Measurements from ENCODE around the gene CRB2.

Gene CRB2

DNA sequence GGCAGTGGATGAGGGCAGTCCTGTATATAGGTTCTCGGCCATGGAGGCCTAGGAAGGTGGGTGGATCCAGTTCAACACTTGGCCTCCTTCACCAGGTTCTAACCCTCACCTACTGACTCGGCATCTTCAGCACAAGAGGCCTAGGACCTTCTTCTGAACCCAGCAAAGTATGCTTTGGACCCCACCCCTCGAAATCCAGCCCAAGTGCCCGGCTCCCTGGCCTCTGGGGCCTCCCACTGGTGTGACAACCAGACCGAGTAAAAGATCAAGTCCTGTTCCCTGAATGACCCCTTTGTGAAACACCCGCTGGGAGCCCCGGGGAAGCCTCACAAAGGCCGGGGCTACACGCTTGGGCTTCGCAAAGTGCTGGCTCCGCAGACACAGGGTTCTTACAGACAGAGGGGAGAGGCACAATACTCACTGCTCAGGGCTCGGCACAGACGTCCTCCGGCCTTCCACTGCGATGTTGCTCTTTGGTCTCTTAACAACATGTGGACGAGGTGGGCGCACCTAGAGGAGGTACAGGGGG lies 47.0 kb downstream of the CRB2 start:
- no peak for DNase-seq (ENCODE audit: low read depth)

DNA sequence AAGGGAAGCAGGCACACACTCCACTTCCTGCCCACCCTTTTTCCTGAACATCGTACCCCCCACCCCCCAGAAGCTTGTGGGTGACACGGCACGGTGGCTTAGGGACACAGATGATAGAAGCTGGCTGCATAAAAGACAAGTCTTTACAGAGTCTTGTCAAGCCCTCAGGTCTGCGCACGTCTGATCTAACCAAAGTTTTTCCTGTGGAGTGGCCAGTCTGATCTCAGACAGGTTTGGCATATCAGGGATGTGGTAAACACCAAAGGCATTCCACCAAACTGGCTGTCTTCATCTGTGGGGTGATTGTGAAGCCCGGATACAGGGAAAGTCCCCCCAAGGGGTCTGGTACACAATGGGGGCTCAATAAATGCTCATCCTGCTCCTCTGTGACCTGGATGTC lies 50.0 kb downstream of the CRB2 start:
- DNase-seq (ENCODE audit: low read depth) = no peak

DNA sequence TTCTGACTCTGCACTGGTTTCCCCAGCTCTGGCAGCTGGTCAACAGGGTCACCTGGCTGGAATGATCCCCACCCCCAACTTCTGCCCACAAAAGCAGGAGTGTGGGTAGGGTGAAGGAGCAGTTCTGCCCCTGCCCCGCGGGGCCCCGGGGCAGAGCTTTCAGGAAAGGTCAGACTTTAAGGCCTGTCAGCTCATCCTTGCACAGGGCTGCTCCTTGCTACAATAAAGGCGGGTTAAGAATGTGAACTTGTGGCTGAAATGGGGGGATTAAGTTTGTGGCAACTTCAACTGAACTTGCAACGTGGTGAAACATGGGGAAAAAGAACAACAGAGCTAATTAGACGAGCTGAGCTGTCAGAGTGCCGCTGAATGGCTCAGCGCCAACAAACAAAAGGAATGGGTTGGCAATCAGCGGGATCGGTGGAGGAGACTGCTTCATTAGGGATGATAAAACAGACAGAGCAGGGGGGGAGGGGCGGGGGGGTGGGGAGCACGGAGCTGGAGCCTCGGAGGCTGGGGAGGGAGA lies 50.8 kb downstream of the CRB2 start:
- DNase-seq (ENCODE audit: low read depth) = no peak

DNA sequence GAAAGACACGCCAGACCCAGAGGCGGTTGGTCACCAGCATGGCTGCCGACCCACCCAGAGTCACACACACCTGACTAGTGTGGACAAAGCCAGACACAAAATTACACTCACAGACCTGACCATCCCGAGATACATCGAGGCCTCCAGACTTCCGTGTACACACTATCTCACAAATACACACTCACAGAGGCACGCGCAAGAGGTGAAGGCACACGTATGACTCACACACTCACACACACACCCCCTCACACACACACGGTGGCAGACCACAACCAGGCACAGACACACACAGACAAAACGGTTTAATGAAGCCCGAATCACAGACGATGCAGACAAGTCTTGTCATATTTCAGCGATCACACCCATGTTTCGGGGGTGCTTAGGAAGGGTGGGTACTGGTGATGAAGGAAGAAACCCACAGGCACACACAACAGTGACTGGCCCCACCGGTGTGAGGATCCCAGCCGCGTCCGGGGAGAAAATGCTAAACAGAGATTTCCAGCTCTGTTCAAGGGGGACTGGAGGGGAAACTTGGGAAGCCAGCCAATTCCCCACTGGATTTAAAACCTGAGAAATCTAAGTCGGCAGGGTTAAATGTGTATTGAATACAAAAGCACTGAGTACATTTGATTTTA lies 51.3 kb downstream of the CRB2 start:
- no peak for DNase-seq (ENCODE audit: low read depth)

DNA sequence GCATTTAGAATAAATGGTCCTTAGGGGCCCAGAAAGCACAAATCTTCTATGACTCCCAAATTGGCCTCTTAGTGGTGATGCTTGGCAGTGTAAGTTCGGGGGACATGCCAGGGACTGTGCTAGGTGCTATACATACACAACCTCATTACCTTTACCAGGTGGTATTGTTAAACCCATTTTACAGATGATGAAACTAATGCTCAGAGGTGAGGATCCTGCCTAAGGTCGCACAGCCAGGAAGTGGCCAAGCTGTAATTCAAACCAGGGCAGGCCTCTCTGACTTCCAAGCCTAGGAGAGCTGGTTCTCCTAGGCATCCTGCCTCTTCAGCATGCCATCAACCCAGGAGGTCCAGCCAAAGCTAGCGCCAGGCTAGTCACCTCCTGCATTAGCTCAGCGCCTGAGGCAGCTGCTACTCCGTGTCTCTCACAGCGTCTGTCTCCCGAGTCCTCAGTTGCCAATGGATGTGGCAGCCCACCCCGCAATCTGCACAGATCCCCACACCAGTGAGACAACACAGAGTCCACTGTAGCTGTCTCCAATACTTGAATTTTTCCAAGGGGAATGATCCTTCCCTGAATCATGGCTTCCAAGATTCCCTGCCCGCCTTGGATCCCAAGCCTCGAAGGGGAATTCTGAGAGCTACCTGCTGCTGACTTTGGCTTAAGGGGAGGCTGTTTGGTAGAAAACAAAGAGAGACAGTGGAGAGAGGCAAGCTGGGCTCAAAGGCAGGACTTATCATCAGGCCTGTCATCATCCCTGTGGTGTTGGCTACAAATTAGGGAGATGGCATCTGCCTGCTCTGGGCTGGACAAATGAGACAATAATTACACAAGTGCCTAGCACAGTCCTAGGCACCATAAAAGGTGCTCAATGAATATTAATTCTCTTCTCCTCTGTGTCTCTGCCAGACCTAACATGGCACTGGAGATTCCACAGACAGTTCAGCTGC lies 52.6 kb downstream of the CRB2 start:
- DNase-seq (ENCODE audit: low read depth) = no peak

DNA sequence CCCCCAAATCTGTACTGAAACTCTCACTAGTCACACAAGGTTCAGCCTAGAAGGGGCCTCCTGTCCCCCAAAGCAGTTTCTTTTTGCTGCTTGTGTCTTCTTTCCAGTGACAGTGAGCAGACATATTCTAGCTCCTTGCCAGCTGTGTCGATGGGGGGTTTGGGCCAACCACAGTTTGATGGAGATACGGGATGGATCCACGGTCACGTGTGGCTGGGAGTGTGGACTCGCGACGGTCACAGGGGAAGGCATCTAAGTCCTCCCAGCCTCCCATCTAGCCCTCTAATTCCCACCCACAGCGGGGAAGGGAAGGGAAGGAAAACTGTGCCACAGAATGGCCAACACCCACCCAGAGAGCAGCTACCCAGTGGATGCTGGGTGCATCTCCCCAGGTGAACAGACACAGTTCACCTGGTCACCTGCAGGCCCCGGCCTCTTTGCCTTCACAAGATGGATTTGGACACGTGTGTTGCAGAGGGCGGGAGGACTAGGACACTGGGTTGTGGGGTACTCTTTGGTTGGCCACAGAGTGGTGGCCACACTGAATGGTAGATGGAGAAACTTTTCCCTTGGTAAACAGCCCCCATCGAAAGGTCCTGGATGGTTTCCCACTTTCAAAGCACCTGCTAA lies 54.4 kb downstream of the CRB2 start:
- no peak for DNase-seq (ENCODE audit: low read depth)

DNA sequence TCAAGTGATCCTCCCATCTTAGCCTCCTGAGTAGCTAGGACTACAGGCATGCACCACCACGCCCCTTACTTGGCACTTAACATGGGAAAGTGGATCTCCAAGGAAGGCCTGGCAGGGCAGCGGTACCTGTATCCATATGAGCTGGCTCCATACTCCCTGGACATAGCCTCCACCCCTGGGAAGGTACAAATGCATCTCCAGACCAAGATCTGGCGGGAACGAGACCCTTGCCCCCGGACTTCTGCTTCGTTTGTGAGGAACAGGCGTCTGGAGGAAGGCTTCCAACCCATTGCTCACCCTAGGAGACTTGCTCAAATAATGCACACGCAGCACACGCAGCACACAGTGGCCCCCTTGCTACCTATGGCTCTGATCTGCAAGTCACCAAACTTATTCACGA lies 55.2 kb downstream of the CRB2 start:
- no peak for DNase-seq (ENCODE audit: low read depth)

DNA sequence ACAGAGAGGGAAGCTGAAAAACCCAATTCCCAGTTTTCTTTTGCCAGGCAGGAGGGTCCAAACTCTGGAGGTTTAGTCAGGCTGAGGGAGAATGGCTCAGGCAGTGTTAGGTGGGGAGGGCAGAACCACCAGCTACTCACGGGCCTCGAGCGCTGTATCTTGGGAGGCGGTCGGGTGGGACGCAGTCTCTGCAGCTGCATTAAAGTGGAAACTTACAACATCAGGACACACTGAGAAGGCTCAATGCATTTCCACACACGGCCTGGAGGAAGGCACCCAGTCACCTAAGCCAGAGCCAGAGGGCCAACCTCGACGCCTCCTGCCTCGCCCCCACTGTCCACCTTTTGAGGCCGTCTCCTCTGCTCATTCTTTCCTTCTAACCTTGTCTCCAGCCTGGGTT lies 55.6 kb downstream of the CRB2 start:
- no peak for DNase-seq (ENCODE audit: low read depth)

DNA sequence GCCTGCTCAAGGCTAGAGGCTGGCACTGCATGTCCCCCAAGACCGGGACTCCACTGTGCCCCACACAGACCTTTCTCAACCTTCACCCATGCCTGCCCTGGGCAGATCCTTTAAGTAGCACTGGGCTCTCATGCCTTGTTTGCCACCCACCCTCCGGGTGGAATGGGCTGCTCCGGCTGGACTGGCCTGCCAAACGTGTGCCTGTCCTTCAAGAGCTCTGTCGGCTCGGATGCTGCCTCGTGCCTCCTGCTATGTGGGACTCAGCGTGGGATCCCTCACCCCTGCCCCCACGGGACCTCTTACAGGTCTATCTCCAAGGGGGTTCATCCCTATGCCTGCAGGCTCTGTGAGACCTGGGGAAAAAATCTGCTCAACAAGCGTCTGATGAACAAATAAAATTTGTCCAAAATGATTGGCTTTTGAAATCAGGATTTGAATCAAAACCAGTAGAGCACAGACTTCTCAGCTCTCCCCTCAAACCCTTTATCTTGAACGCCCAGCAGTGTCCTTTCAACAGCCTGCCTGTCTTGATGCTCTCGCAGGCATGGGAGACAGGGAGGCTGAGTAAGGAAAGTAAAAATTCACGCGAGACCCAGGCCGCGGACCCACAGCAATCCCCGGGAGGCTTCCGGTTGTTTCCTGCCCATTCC lies 56.3 kb downstream of the CRB2 start:
- DNase-seq (ENCODE audit: low read depth) = no peak

DNA sequence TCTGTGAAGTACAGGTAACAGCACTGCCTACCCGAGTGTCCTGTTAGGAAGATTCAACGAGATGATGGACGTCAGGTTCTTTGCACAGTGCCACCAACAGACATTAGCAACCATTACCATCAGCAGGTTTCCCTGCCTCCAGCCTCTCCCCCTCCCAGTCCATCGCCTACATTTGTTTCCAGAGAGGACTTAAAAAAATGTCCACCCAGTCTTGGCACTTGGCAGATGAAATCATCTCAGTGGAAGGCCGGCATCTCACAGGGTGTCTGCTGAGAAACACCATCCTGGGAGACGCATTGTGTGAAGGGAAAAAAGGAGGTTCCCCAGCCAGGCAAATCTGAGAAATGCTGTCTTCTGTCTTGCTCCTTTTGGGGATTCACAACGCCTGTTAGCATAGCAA lies 58.2 kb downstream of the CRB2 start:
- no peak for DNase-seq (ENCODE audit: low read depth)

DNA sequence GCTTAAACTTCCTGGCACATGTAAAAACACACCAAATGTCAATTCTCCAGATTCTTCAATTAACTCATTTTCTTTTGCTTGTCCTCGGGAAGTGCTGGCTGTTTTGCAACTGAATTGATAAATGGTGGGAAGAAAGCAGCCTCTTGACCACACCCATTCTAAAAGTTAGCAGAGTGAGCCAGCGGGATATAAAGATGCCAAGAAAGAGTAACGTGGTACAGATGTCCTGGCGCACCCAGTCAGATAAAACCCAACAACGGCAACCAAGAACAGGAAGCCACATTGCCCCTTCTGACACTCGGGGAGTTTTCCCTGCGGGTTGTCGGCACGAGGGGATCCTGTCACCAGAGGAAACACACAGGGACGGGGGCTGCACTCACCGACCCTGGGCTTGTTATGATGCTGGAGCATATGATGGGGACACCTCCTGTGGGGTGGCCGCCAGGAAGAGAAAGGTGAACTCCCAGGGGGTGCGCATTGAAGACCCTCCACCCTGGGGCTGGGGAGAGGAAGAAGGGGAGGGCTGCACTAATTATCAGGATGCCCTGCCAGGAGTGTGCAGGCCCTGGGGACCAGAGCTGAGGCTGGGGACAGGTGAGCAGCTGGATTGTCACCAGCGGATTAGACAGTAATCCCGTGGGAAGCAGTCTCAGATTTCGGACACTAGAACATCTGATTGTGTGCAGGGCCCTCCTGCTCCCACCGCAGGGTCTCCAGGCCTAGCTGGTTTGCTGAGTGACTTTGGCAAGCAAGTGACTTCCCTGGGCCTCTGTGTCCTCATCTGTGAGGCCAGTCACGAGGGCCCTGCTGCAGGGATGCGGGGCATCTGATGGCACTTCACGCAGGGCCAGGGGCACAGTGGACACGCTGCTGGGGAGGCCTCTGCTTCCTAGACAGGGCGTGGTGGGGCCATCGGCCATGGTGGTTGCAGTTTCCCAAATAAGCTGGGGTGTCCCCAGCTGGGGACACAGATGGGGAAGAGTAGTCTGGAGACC lies 59.2 kb downstream of the CRB2 start:
- DNase-seq (ENCODE audit: low read depth) = no peak

DNA sequence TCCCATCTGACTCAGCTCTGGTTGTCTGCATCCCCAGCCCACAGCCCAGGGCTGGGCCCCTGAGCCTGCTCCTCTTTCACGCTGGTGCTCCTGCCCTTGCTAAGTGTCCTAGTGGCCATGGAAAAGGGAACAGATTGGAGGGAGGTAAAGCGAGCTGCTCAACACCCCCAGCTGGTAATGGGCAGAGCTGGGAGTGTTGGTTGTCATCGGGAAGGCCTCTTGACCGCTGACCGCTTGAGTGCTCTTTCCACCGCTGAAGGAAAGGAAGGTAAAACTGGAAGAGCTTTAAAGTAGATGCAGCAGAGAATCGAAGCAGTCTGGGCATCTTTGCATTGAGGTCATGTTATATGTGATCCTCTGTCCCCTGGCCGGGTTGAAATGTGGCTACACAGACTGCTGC lies 60.2 kb downstream of the CRB2 start:
- no peak for DNase-seq (ENCODE audit: low read depth)

DNA sequence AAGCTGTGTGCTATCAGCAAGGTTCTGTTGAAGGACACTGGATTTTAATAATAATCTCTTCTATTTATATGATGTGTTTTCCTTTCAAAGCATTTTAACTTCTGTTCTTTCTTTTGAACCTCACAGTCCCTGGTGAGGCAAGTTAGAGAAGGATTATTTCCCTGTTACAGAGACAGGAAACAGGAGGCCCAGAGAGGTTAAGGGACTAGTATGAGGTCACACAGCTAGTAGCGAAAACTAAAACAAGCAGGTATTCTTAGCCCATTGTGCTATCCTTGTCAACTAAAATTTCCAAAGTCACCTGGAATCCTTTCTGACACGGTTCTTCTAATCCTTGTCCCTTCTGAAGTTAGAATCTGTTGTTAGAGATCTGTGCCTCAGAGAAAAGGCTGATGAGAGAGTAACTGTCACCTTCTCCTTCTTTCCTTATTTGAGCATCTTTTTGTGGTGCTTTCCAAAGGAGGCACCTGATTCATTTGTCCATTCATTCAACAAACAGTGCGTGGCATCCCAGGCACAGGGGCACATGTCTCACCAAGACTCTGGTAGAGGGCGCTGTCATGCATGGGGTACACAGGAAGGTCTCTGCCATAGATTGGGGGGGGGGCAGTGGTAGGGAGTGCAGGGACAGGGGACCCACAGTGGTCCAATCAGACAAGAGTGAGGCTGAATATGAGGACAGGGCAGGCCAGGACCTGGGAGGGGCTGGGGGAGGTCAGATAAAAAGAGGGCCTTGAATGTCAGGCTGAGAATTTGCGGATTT lies 61.5 kb downstream of the CRB2 start:
- no peak for DNase-seq (ENCODE audit: low read depth)

DNA sequence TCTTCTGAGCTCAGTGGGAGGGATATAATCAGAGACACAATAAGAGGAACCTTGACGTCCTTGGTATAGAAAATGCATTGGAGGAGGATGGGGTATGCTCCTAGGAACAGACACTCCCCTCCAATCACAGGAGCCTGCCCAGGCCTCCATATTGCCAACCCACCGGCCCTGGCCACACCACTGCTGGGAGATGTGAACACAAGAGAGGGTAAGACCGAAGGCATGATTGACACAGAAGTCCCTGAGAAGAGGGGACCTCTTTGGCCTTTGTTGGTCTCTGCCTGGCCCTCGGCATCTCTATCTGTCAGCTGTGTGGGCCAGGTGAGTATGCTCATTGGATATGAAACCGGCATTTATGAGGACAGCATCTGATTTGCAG lies 62.0 kb downstream of the CRB2 start:
- no peak for DNase-seq (ENCODE audit: low read depth)

DNA sequence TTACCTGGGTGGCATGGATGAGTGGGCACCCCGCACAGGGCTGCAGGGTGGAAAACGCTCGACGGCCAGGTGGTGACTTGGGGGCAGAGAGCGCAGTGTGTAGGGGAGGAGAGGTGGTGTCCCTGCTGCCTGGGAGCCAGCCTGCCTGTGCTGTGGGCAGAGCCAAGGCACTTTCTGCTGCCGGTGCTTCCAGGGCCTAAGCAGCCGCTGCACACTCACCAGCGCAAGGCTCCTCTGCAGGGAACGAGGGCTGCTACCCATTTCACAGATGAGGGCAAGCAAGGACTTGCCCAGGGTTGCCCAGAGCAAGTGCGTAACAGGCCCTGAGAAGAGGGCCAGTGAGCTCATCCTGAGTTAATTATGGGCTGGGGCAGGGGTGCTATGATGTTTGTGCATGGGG lies 62.5 kb downstream of the CRB2 start:
- no peak for DNase-seq (ENCODE audit: low read depth)

DNA sequence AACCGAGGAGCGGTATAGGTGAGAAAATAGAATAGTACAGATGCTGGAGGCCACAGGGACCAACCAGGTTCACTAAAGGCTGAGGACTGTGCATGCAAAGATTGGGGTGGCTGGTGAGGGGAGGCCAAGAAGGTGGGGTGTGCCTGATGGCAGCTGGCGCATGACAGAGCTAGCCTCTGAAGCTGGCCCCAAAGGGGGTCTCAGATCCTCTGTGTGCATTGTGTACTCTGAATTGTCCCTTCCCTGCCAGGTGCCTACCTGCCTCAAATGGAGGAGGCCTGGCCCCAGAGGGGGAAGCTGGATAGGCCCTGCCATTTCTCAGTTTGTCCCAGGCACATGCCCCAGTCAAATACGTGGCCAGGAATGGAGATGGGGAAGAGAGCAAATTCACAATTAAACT lies 63.1 kb downstream of the CRB2 start:
- DNase-seq (ENCODE audit: low read depth) = no peak

DNA sequence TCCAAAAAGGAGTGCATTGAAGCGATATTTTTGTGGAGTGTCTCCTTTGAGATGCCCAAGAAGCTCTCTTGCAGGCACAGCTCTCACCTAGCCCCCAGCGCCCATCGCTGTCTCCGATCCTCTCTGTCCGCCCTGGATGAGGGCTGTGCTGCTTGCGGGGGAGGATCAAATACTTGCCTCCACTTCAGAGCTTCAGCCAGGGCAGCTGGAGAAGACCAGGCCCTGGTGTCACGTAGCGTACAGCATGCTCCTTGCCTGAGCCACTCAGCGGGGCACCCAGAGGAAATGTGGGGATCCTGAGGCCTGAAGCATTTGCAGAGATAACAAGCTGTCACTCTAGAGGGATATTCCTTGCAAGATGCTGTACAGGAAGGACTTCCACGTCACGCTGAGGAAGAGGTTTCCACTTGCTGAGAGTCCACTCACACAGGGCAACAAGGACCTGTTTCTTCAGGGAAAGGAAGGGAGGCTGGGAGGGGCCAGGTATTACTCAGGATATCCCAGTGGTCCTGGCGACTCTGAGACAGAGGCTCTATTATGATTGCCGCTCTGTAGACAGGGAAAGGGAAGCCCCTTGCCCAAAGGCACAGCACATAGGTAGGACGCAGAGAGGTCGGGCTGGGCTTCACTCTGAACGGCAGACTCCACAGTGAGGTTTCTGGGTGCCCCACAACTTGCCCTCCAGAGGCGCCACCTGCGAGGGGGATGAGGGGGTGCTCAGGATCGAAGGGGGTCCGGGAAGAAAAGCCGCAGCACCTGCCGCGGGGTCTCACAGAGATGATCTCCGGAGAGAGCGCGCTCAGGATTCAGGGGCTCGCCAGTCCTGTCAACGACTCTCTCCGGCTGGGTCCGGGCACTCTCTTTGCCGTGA lies 64.0 kb downstream of the CRB2 start:
- DNase-seq (ENCODE audit: low read depth) = no peak

DNA sequence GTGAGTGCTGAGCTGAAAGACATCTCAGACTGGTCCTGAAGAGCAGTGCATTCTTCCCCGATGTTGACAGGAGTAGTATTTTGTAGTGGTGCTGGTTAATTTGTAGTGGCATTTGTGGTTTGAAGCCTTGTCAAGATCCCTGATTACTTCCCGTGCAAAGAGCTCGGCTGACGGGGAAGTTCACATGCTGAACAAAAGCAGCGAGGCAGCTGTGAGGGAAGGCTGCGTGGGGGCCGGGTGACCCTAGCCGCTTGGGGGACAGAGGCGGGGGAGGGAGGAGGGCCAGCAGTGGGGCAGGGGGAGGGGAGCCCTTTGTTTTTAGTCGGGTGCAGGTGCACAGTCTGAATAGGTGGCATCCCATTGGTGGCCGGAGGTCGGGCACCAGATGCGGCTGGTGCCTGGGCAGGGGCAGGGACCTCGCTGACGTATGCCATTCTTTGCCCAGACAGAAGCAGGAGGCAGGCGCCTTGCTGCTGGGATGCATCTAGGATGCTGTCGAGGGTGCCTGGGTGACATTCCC lies 64.7 kb downstream of the CRB2 start:
- no peak for DNase-seq (ENCODE audit: low read depth)

DNA sequence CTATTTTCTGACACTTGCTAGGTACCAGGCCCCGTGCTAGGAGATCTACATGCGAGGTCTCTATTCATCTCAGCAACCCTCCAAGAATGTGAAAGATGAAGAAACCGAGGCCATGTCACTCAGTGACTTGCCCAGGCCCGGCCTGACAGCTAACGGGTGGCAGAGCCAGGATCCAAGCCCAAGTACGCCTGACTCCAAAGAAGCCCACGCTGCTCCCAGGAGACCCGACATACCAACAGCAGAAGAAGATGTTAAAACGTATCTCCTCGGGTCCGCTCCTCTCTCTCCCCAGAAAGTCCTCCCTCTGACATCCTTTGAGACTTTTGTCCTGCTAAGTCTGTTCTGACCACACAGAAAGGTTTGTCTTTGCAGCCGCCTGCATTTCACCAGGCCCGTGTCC lies 65.2 kb downstream of the CRB2 start:
- DNase-seq (ENCODE audit: low read depth) = no peak

All from stimulated activated CD8-positive, alpha-beta memory T cell treated with anti-CD3 and anti-CD28 coated beads, Interleukin-15, amount 100 ng/mL, for 24 hours (primary cell).